ENCODE measurements around the gene MXRA8. TPM values are rescaled to one million over a fixed set of nuclear protein-coding genes. Genes with fewer than 3 reads are reported as not detected.
A peak's percentile ranks its signal among the peaks of the same experiment; 100 is the strongest.

MXRA8 gene
- total and polyA plus RNA-seq, 9 of the 15 experiments (the other 6 are each of a cell fraction or from before 2014, with no cell fraction given): 0.66 to 11.3 (median 6.3) TPM

DNA sequence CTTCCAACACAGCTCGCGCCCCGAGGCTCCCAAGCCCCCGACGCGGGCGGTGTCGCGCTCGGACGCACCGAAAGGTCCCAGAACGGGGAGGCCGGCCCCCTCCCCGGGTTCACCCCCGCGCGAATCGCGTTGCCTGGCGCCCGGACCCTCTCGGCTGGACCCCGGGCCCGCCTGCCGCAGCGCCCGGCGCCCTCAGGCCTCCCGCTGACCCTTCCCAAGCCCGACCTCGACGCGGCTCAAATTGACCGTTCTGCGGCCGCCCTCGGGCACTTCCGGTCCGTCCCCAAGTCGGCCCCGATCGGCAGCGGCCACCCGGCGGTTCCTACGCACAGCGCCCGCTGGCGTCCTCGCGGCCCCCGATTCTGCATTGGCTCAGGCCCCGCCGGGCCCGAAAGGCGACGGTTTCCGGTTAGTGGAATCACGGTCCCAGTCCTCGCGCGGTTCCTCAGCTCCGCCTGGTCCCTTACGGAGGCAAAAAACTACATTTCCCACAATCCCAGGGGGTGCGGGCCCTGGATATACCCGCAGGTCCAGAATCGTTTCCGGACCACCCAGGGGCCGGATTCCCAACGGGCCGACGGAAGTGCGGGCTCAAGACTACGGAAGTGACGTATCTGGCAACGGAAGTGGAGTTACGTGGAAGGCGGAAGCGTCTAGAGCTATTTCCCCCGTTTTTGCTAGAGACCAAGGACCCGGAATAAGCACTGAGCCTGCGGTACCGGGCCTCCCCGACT, 16.7 kb upstream of the MXRA8 start, which contains the start of gene AURKAIP1 (continued):
- TF ChIP-seq, protein P1, sequence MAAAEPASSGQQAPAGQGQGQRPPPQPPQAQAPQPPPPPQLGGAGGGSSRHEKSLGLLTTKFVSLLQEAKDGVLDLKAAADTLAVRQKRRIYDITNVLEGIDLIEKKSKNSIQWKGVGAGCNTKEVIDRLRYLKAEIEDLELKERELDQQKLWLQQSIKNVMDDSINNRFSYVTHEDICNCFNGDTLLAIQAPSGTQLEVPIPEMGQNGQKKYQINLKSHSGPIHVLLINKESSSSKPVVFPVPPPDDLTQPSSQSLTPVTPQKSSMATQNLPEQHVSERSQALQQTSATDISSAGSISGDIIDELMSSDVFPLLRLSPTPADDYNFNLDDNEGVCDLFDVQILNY (CRISPR knock-in tag; IDR thresholded peaks at IDR 0.05): peak; percentile 49; the same call in 1 of the 2 replicates
- no peak for TF ChIP-seq FOS (IDR thresholded peaks at IDR 0.05; ENCODE audit: extremely low read depth, insufficient read length)
- TF ChIP-seq ZNF23 (CRISPR knock-in tag; IDR thresholded peaks at IDR 0.05): no peak
- no peak for TF ChIP-seq XRCC4 (IDR thresholded peaks at IDR 0.05; ENCODE audit: extremely low read depth, insufficient read depth, insufficient read length)
- no peak for TF ChIP-seq NR3C1 (CRISPR knock-in tag; IDR thresholded peaks at IDR 0.05)
- no peak for TF ChIP-seq PTTG1 (tag; IDR thresholded peaks at IDR 0.05; ENCODE audit: low read depth)
- TF ChIP-seq, protein P2, sequence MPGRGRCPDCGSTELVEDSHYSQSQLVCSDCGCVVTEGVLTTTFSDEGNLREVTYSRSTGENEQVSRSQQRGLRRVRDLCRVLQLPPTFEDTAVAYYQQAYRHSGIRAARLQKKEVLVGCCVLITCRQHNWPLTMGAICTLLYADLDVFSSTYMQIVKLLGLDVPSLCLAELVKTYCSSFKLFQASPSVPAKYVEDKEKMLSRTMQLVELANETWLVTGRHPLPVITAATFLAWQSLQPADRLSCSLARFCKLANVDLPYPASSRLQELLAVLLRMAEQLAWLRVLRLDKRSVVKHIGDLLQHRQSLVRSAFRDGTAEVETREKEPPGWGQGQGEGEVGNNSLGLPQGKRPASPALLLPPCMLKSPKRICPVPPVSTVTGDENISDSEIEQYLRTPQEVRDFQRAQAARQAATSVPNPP (IDR thresholded peaks at IDR 0.05; ENCODE audit: borderline replicate concordance, insufficient read depth, insufficient read length): no peak
- peak; percentile 71 for TF ChIP-seq POU5F1 (IDR thresholded peaks at IDR 0.05; ENCODE audit: borderline replicate concordance, low read depth, low read length, partially characterized antibody)
- no peak for TF ChIP-seq DNMT1 (IDR thresholded peaks at IDR 0.05)
- TF ChIP-seq, protein P3, sequence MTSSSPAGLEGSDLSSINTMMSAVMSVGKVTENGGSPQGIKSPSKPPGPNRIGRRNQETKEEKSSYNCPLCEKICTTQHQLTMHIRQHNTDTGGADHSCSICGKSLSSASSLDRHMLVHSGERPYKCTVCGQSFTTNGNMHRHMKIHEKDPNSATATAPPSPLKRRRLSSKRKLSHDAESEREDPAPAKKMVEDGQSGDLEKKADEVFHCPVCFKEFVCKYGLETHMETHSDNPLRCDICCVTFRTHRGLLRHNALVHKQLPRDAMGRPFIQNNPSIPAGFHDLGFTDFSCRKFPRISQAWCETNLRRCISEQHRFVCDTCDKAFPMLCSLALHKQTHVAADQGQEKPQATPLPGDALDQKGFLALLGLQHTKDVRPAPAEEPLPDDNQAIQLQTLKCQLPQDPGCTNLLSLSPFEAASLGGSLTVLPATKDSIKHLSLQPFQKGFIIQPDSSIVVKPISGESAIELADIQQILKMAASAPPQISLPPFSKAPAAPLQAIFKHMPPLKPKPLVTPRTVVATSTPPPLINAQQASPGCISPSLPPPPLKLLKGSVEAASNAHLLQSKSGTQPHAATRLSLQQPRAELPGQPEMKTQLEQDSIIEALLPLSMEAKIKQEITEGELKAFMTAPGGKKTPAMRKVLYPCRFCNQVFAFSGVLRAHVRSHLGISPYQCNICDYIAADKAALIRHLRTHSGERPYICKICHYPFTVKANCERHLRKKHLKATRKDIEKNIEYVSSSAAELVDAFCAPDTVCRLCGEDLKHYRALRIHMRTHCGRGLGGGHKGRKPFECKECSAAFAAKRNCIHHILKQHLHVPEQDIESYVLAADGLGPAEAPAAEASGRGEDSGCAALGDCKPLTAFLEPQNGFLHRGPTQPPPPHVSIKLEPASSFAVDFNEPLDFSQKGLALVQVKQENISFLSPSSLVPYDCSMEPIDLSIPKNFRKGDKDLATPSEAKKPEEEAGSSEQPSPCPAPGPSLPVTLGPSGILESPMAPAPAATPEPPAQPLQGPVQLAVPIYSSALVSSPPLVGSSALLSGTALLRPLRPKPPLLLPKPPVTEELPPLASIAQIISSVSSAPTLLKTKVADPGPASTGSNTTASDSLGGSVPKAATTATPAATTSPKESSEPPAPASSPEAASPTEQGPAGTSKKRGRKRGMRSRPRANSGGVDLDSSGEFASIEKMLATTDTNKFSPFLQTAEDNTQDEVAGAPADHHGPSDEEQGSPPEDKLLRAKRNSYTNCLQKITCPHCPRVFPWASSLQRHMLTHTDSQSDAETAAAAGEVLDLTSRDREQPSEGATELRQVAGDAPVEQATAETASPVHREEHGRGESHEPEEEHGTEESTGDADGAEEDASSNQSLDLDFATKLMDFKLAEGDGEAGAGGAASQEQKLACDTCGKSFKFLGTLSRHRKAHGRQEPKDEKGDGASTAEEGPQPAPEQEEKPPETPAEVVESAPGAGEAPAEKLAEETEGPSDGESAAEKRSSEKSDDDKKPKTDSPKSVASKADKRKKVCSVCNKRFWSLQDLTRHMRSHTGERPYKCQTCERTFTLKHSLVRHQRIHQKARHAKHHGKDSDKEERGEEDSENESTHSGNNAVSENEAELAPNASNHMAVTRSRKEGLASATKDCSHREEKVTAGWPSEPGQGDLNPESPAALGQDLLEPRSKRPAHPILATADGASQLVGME (CRISPR knock-in tag; IDR thresholded peaks at IDR 0.05): peak; percentile 97
- TF ChIP-seq, protein P4, sequence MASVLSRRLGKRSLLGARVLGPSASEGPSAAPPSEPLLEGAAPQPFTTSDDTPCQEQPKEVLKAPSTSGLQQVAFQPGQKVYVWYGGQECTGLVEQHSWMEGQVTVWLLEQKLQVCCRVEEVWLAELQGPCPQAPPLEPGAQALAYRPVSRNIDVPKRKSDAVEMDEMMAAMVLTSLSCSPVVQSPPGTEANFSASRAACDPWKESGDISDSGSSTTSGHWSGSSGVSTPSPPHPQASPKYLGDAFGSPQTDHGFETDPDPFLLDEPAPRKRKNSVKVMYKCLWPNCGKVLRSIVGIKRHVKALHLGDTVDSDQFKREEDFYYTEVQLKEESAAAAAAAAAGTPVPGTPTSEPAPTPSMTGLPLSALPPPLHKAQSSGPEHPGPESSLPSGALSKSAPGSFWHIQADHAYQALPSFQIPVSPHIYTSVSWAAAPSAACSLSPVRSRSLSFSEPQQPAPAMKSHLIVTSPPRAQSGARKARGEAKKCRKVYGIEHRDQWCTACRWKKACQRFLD (CRISPR knock-in tag; IDR thresholded peaks at IDR 0.05): peak; percentile 75; the same call in 1 of the 2 replicates
- TF ChIP-seq, protein P5, sequence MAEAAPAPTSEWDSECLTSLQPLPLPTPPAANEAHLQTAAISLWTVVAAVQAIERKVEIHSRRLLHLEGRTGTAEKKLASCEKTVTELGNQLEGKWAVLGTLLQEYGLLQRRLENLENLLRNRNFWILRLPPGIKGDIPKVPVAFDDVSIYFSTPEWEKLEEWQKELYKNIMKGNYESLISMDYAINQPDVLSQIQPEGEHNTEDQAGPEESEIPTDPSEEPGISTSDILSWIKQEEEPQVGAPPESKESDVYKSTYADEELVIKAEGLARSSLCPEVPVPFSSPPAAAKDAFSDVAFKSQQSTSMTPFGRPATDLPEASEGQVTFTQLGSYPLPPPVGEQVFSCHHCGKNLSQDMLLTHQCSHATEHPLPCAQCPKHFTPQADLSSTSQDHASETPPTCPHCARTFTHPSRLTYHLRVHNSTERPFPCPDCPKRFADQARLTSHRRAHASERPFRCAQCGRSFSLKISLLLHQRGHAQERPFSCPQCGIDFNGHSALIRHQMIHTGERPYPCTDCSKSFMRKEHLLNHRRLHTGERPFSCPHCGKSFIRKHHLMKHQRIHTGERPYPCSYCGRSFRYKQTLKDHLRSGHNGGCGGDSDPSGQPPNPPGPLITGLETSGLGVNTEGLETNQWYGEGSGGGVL (CRISPR knock-in tag; IDR thresholded peaks at IDR 0.05): no peak
- TF ChIP-seq RAD51 (IDR thresholded peaks at IDR 0.05; ENCODE audit: borderline replicate concordance, low read depth): peak; percentile 35; the same call in 1 of the 2 replicates
